K562 (cell line): ENCODE results near the gene UBAC2. TPM values are rescaled to one million over a fixed set of nuclear protein-coding genes. Genes with fewer than 3 reads are reported as not detected.
A peak's percentile ranks its signal among the peaks of the same experiment; 100 is the strongest.

ENCODE experiments used
- ATAC-seq: fragments of 200-7000 bp; cut with Tn5 transposase; 3 replicates; pipeline ENCODE4 v1.9.1; 2020; ENCODE audit warnings: moderate library complexity
- BruUV-seq: library from RNA; stranded (reverse); fragments of 400-500 nt; replicated peaks from 2 replicates; lab custom pipeline; 2021; lab: Mats Ljungman, UMichigan
- CTCF ChIA-PET: fragments of 300-600 bp; formaldehyde crosslinking; extraction: SDS; loops from one replicate; lab custom pipeline; 2021; ENCODE audit warnings: low intra/inter-chr PET ratio; lab: Yijun Ruan, JAX
- POLR2A ChIA-PET: fragments of 300-600, 350-650 bp; sonication (Branson Sonifier 250); formaldehyde crosslinking; extraction: SDS; loops from one replicate; lab custom pipeline; 2021; ENCODE audit warnings: antibody characterized with exemption, inconsistent platforms; lab: Yijun Ruan, JAX
- DNase-seq, 4 experiments: peaks; one replicate each; pipeline versions ENCODE4 v3.0.0 to v3.0.0-alpha.2; 2011 to 2018; ENCODE audit warnings: low spot score in 3 of 4, mixed read lengths in 3 of 4; ENCODE audit errors: extremely low read depth in 1 of 4
- FAIRE-seq: peaks from 2 replicates; lab custom pipeline; 2011; peaks lifted over from hg19 to GRCh38; lab: Jason Lieb, UNC
- H2AFZ ChIP-seq: 2 replicates; pipeline ENCODE4 v1.6.0; 2011; ENCODE audit warnings: low read depth, low read length, control low read depth, inconsistent platforms
- H3K27ac ChIP-seq: fragments of 200-600 bp; 3 replicates; pipeline ENCODE4 v1.8.0; 2011; ENCODE audit warnings: low read depth, mild to moderate bottlenecking, control low read depth, inconsistent platforms, low read length, moderate library complexity, mixed read lengths; ENCODE audit errors: extremely low read depth
- H3K27me3 ChIP-seq, 2 experiments: fragments of 300-600 bp in 1 of 2; 2 replicates in 1 of 2; 3 replicates in 1 of 2; pipeline versions ENCODE4 v1.6.0 to v1.8.0; 2011; ENCODE audit warnings: inconsistent platforms in 2 of 2, low read length in 2 of 2, mild to moderate bottlenecking in 1 of 2, mixed read lengths in 1 of 2, moderate library complexity in 1 of 2; ENCODE audit not compliant: control insufficient read depth in 2 of 2, insufficient read depth in 2 of 2
- H3K36me3 ChIP-seq: fragments of 300-600 bp; 3 replicates; pipeline ENCODE4 v1.8.0; 2011; ENCODE audit warnings: mild to moderate bottlenecking, low read length, inconsistent platforms; ENCODE audit not compliant: control insufficient read depth, insufficient read depth
- H3K4me1 ChIP-seq, 2 experiments: fragments of 200-600 bp in 1 of 2; replicated peaks in 1 of 2; 2 replicates in 1 of 2; 3 replicates in 1 of 2; pipeline versions ENCODE4 v1.5.1 to v1.8.0; 2011; ENCODE audit warnings: inconsistent platforms in 2 of 2, low read length in 2 of 2, mild to moderate bottlenecking in 1 of 2, mixed read lengths in 1 of 2, moderate library complexity in 1 of 2; ENCODE audit not compliant: control insufficient read depth in 2 of 2, insufficient read depth in 2 of 2
- H3K4me2 ChIP-seq: 2 replicates; pipeline ENCODE4 v1.6.1; 2011; ENCODE audit warnings: low read length, control low read depth, inconsistent platforms, mixed read lengths; ENCODE audit not compliant: insufficient read depth
- H3K4me3 ChIP-seq: fragments of 200-600 bp; sonication (generic), shearing (Covaris generic); 2 replicates; pipeline ENCODE4 v1.5.1; 2016; ENCODE audit warnings: control low read depth, inconsistent platforms
- H3K79me2 ChIP-seq: fragments of 200-600 bp; 3 replicates; pipeline ENCODE4 v1.8.0; 2011; ENCODE audit warnings: low read length, inconsistent platforms; ENCODE audit not compliant: control insufficient read depth, insufficient read depth
- H3K9ac ChIP-seq, 2 experiments: 2 replicates each; pipeline versions ENCODE4 v1.6.0 to v1.6.1; 2011; ENCODE audit warnings: low read depth in 2 of 2, low read length in 2 of 2, control low read depth in 1 of 2, inconsistent platforms in 1 of 2, mild to moderate bottlenecking in 1 of 2, mixed read lengths in 1 of 2; ENCODE audit not compliant: insufficient read depth in 1 of 2
- H3K9me1 ChIP-seq: one replicate; pipeline ENCODE4 v1.6.0; 2011; ENCODE audit warnings: inconsistent platforms, mild to moderate bottlenecking, low read length, moderate library complexity; ENCODE audit not compliant: control insufficient read depth, insufficient read depth
- H3K9me3 ChIP-seq: replicated peaks from 2 replicates; pipeline ENCODE4 v1.5.1; 2011; ENCODE audit warnings: low read depth, low read length, inconsistent platforms; ENCODE audit not compliant: control insufficient read depth, insufficient read depth
- H4K20me1 ChIP-seq: replicated peaks from 2 replicates; pipeline ENCODE4 v1.6.1; 2011; ENCODE audit warnings: low read length, inconsistent platforms, mixed read lengths; ENCODE audit not compliant: control insufficient read depth, insufficient read depth
- CBX3 ChIP-seq, 2 experiments: IDR thresholded peaks; 1 replicate in 1 of 2; 2 replicates in 1 of 2; pipeline ENCODE4 v1.6.1; 2012; ENCODE audit warnings: inconsistent platforms in 2 of 2, low read length in 2 of 2, borderline replicate concordance in 1 of 2, control low read depth in 1 of 2
- NCOA4 ChIP-seq: fragments of 450-650 bp; IDR thresholded peaks from 2 replicates; pipeline ENCODE4 v1.6.1; 2018; ENCODE audit warnings: mild to moderate bottlenecking; ENCODE audit not compliant: partially characterized antibody
- PHTF2 ChIP-seq: fragments of 250-450 bp; sonication (Bioruptor Pico); IDR thresholded peaks from 2 replicates; pipeline ENCODE4 v1.5.0; 2021; ENCODE audit warnings: mild to moderate bottlenecking
- PRPF4 ChIP-seq: fragments of 200-400 bp; formaldehyde crosslinking; IDR thresholded peaks from one replicate; pipeline ENCODE4 v1.6.1; 2017; ENCODE audit warnings: low read length, low read depth, mild to moderate bottlenecking; ENCODE audit not compliant: insufficient read depth, poor library complexity, severe bottlenecking
- SIX5 ChIP-seq, 2 experiments: IDR thresholded peaks; 2 replicates each; pipeline ENCODE4 v1.6.1; 2011; ENCODE audit warnings: low read length in 2 of 2, borderline replicate concordance in 1 of 2, low read depth in 1 of 2, mild to moderate bottlenecking in 1 of 2, moderate library complexity in 1 of 2; ENCODE audit not compliant: insufficient read depth in 1 of 2
- SMARCA4 ChIP-seq: fragments of 450-650 bp; IDR thresholded peaks from 2 replicates; pipeline ENCODE4 v1.6.1; 2016
- TAF7 ChIP-seq: fragments of 450-650 bp; IDR thresholded peaks from 2 replicates; pipeline ENCODE4 v1.6.1; 2016; ENCODE audit warnings: missing genetic modification characterization, missing compliant biosample characterization
- ZBTB8A ChIP-seq: fragments of 450-650 bp; IDR thresholded peaks from 2 replicates; pipeline ENCODE4 v1.6.1; 2018; ENCODE audit warnings: mild to moderate bottlenecking, moderate library complexity; ENCODE audit not compliant: partially characterized antibody
- ZNF280A ChIP-seq: fragments of 450-650 bp; IDR thresholded peaks from 2 replicates; pipeline ENCODE4 v1.6.1; 2018; ENCODE audit warnings: mild to moderate bottlenecking, low read depth; ENCODE audit not compliant: partially characterized antibody
- ZNF57 ChIP-seq: fragments of 450-650 bp; formaldehyde crosslinking; IDR thresholded peaks from 2 replicates; pipeline ENCODE4 v1.4.0; 2020; ENCODE audit warnings: mild to moderate bottlenecking, moderate library complexity
- WGBS: fragments of 100-300 bp; shearing (Covaris generic); methylation state at CpG from one replicate; pipeline ENCODE4 v1.1.6; 2016; ENCODE audit warnings: low coverage, mixed read lengths; ENCODE audit not compliant: insufficient coverage; ENCODE audit errors: missing lambda C conversion rate; 5-methylcytosine and 5-hydroxymethylcytosine counted together
- in situ Hi-C: fragments of 300-500 bp; cut with MboI; formaldehyde crosslinking; loops from 4 replicates; pipeline ENCODE4 v1.15.0; 2018; ENCODE audit warnings: inconsistent platforms, mixed read lengths
- intact Hi-C: fragments of 100-400 bp; cut with micrococcal nuclease; formaldehyde crosslinking; loops from 2 replicates; pipeline ENCODE4 v1.14.2; 2022
- polyA plus RNA-seq, 8 experiments: library from polyadenylated mRNA; depleted of rRNA in 4 of 8; stranded (reverse) in 5 of 8; unstranded in 3 of 8; fragments of >200 nt; fragmentation: Nextera tagmentation in 2 of 8; fragmentation: Illumina TruSeq in 1 of 8; extraction: Ambion mirVana in 2 of 8; extraction: Trizol in 1 of 8; gene quantifications; 2 replicates each; pipeline versions ENCODE4 v1.2.1 to v1.2.3, GENCODE V29; 2011 to 2014; ENCODE audit warnings: inconsistent platforms in 1 of 8, missing spikeins in 1 of 8
- total RNA-seq, 7 experiments: library from RNA; depleted of rRNA in 6 of 7; stranded (reverse); fragments of >200 nt in 6 of 7; fragmentation: Illumina TruSeq in 2 of 7; extraction: Trizol in 2 of 7; gene quantifications; 2 replicates each; pipeline versions ENCODE4 v1.2.1 to v1.2.3, GENCODE V29; 2011 to 2021; ENCODE audit warnings: low replicate concordance in 1 of 7
- TF ChIP-seq, protein P1 (sequence below): fragments of 200-800 bp; sonication (Bioruptor generic); IDR thresholded peaks from 2 replicates; pipeline ENCODE4 v1.6.1; 2016; ENCODE audit warnings: missing genetic modification characterization, missing compliant biosample characterization
- TF ChIP-seq, protein P2 (sequence below): fragments of 150-350 bp; IDR thresholded peaks from 2 replicates; pipeline ENCODE4 v1.6.1; 2014; ENCODE audit warnings: low read depth, mild to moderate bottlenecking, low read length, borderline replicate concordance

Gene UBAC2
- total and polyA plus RNA-seq, 9 of the 15 experiments (the other 6 are each of a cell fraction or from before 2014, with no cell fraction given) = 6.0 to 84.1 (median 32.3) TPM

DNA sequence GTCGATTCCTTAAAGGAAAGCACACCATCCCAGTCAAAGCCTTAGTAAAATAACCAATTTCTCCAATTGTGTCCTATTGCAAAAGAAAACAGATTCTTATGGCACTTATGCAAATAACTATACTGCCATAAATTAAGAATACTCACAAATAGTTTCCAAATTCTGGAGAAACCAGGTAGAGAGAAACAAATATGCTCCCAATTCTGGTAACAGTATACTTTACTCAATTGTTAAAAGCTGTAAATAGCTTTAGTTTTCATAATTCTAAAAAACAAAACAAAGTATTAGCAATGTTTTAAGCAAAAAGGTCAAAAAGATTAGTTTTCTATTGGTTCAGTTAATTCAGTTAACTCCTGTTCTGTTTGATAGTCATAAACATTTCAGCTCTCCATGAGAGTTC, 18.2 kb upstream of the UBAC2 start:
- ChIA-PET CTCF (no interaction called here), POLR2A (no interaction called here)
- H3K27ac ChIP-seq = no peak overlapping the region
- no peaks in the 10 kb centered on the region for H3K27me3 ChIP-seq
- no peak for FAIRE-seq
- WGBS = no CpG with 5 or more reads among the region's 1 CpG
- H3K36me3 ChIP-seq = no peaks in the 10 kb centered on the region
- H3K9me3 ChIP-seq = no peaks in the 10 kb centered on the region
- BruUV-seq = no TSS peak
- H3K9ac ChIP-seq = no peak overlapping the region
- no peak overlapping the region for H3K4me2 ChIP-seq
- H3K9me1 ChIP-seq = no peaks in the 10 kb centered on the region
- no peaks in the 10 kb centered on the region; a peak in 1 of 5 replicates for H3K4me1 ChIP-seq
- no peak overlapping the region for H3K4me3 ChIP-seq
- no peak for DNase-seq
- in situ Hi-C loops (no loop called here), intact Hi-C loops (no loop called here)
- no peak for ATAC-seq
- no peaks in the 10 kb centered on the region for H3K79me2 ChIP-seq
- H2AFZ ChIP-seq = no peak overlapping the region
- no peaks in the 10 kb centered on the region for H4K20me1 ChIP-seq
- TF ChIP-seq CBX3 (IDR thresholded peaks at IDR 0.05; ENCODE audit: borderline replicate concordance in 1 of 2, low read length in 2 of 2) (peak in 1 of 2 experiments; percentile 69; a peak in 2 of 3 replicates), PRPF4 (no peak), ZNF280A (peak; percentile 44), PHTF2 (CRISPR knock-in tag) (no peak), SIX5 (IDR thresholded peaks at IDR 0.05; ENCODE audit: borderline replicate concordance in 1 of 2, insufficient read depth in 1 of 2, low read depth in 1 of 2, low read length in 2 of 2) (no peak), SMARCA4 (no peak), ZBTB8A (no peak), ZNF57 (CRISPR knock-in tag) (no peak), TAF7 (tag) (no peak), NCOA4 (no peak)
- TF ChIP-seq, protein P1, sequence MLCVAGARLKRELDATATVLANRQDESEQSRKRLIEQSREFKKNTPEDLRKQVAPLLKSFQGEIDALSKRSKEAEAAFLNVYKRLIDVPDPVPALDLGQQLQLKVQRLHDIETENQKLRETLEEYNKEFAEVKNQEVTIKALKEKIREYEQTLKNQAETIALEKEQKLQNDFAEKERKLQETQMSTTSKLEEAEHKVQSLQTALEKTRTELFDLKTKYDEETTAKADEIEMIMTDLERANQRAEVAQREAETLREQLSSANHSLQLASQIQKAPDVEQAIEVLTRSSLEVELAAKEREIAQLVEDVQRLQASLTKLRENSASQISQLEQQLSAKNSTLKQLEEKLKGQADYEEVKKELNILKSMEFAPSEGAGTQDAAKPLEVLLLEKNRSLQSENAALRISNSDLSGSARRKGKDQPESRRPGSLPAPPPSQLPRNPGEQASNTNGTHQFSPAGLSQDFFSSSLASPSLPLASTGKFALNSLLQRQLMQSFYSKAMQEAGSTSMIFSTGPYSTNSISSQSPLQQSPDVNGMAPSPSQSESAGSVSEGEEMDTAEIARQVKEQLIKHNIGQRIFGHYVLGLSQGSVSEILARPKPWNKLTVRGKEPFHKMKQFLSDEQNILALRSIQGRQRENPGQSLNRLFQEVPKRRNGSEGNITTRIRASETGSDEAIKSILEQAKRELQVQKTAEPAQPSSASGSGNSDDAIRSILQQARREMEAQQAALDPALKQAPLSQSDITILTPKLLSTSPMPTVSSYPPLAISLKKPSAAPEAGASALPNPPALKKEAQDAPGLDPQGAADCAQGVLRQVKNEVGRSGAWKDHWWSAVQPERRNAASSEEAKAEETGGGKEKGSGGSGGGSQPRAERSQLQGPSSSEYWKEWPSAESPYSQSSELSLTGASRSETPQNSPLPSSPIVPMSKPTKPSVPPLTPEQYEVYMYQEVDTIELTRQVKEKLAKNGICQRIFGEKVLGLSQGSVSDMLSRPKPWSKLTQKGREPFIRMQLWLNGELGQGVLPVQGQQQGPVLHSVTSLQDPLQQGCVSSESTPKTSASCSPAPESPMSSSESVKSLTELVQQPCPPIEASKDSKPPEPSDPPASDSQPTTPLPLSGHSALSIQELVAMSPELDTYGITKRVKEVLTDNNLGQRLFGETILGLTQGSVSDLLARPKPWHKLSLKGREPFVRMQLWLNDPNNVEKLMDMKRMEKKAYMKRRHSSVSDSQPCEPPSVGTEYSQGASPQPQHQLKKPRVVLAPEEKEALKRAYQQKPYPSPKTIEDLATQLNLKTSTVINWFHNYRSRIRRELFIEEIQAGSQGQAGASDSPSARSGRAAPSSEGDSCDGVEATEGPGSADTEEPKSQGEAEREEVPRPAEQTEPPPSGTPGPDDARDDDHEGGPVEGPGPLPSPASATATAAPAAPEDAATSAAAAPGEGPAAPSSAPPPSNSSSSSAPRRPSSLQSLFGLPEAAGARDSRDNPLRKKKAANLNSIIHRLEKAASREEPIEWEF = no peak
- TF ChIP-seq, protein P2, sequence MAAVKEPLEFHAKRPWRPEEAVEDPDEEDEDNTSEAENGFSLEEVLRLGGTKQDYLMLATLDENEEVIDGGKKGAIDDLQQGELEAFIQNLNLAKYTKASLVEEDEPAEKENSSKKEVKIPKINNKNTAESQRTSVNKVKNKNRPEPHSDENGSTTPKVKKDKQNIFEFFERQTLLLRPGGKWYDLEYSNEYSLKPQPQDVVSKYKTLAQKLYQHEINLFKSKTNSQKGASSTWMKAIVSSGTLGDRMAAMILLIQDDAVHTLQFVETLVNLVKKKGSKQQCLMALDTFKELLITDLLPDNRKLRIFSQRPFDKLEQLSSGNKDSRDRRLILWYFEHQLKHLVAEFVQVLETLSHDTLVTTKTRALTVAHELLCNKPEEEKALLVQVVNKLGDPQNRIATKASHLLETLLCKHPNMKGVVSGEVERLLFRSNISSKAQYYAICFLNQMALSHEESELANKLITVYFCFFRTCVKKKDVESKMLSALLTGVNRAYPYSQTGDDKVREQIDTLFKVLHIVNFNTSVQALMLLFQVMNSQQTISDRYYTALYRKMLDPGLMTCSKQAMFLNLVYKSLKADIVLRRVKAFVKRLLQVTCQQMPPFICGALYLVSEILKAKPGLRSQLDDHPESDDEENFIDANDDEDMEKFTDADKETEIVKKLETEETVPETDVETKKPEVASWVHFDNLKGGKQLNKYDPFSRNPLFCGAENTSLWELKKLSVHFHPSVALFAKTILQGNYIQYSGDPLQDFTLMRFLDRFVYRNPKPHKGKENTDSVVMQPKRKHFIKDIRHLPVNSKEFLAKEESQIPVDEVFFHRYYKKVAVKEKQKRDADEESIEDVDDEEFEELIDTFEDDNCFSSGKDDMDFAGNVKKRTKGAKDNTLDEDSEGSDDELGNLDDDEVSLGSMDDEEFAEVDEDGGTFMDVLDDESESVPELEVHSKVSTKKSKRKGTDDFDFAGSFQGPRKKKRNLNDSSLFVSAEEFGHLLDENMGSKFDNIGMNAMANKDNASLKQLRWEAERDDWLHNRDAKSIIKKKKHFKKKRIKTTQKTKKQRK = peak; percentile 60; the same call in 1 of the 2 replicates
